Panc1 (cell line): ENCODE measurements around the gene PPT2. TPM values are rescaled to one million over a fixed set of nuclear protein-coding genes. Genes with fewer than 3 reads are reported as not detected.

Experiments used
- ATAC-seq: fragments of 200-7000 bp; cut with Tn5 transposase; 2 replicates; pipeline ENCODE4 v1.9.1; 2020; ENCODE audit warnings: mild to moderate bottlenecking, moderate library complexity
- BruUV-seq: library from RNA; stranded (reverse); fragments of 400-500 nt; replicated peaks from 2 replicates; lab custom pipeline; 2021; lab: Mats Ljungman, UMichigan
- CTCF ChIA-PET: fragments of 300-600 bp; sonication (Branson Sonifier 250); formaldehyde crosslinking; loops from one replicate; lab custom pipeline; 2022; ENCODE audit warnings: antibody characterized with exemption; lab: Charles Lee
- POLR2A ChIA-PET: fragments of 300-600 bp; sonication (Branson Sonifier 250); formaldehyde crosslinking; loops from one replicate; lab custom pipeline; 2022; ENCODE audit warnings: antibody characterized with exemption; lab: Charles Lee
- DNase-seq: peaks from one replicate; pipeline ENCODE4 v3.0.0-alpha.2; 2010; ENCODE audit warnings: low read depth, low spot score
- H3K27ac ChIP-seq: 2 replicates; pipeline ENCODE4 v1.5.1; 2011; ENCODE audit warnings: mild to moderate bottlenecking, low read length, inconsistent platforms
- H3K27me3 ChIP-seq: fragments of 200-500 bp; sonication (Bioruptor generic); 2 replicates; pipeline ENCODE4 v1.6.0; 2014; ENCODE audit warnings: low read length, inconsistent platforms; ENCODE audit not compliant: control insufficient read depth, insufficient read depth
- H3K36me3 ChIP-seq: fragments of 200-500 bp; sonication (Bioruptor generic); 2 replicates; pipeline ENCODE4 v1.5.1; 2014; ENCODE audit warnings: inconsistent platforms, mild to moderate bottlenecking, low read length, moderate library complexity; ENCODE audit not compliant: control insufficient read depth, insufficient read depth
- H3K4me1 ChIP-seq: 2 replicates; pipeline ENCODE4 v1.5.1; 2011; ENCODE audit warnings: inconsistent platforms, mild to moderate bottlenecking, low read length, moderate library complexity; ENCODE audit not compliant: control insufficient read depth, insufficient read depth
- H3K4me3 ChIP-seq, 2 experiments: 2 replicates each; pipeline ENCODE4 v1.5.1; 2011 to 2012; ENCODE audit warnings: low read depth in 2 of 2, low read length in 2 of 2, mild to moderate bottlenecking in 2 of 2, inconsistent platforms in 1 of 2, moderate library complexity in 1 of 2
- H3K9me3 ChIP-seq: fragments of 200-500 bp; sonication (Bioruptor generic); 2 replicates; pipeline ENCODE4 v1.5.1; 2014; ENCODE audit warnings: low read depth, mild to moderate bottlenecking, inconsistent platforms, low read length, moderate library complexity; ENCODE audit not compliant: control insufficient read depth, insufficient read depth
- CTCF ChIP-seq: fragments of 450-650 bp; IDR thresholded peaks from 2 replicates; pipeline ENCODE4 v1.5.1; 2017; ENCODE audit warnings: mild to moderate bottlenecking
- POLR2AphosphoS5 ChIP-seq: IDR thresholded peaks from 2 replicates; pipeline ENCODE4 v1.6.1; 2012; ENCODE audit warnings: mild to moderate bottlenecking, low read depth, low read length, moderate library complexity
- REST ChIP-seq, 2 experiments: IDR thresholded peaks; 2 replicates each; pipeline ENCODE4 v1.6.1; 2011 to 2012; ENCODE audit warnings: low read depth in 2 of 2, control low read depth in 1 of 2, low read length in 1 of 2, mild to moderate bottlenecking in 1 of 2, moderate library complexity in 1 of 2; ENCODE audit not compliant: insufficient read depth in 1 of 2
- SIN3A ChIP-seq: IDR thresholded peaks from 2 replicates; pipeline ENCODE4 v1.6.1; 2012; ENCODE audit warnings: low read depth, mild to moderate bottlenecking, low read length, moderate library complexity, borderline replicate concordance; ENCODE audit not compliant: insufficient read depth
- TCF7L2 ChIP-seq: IDR thresholded peaks from 2 replicates; pipeline ENCODE4 v1.6.1; 2011; ENCODE audit warnings: mild to moderate bottlenecking, low read depth, low read length, inconsistent platforms
- in situ Hi-C: cut with HindIII; loops from 2 replicates; pipeline ENCODE4 v1.10.0; 2016; ENCODE audit warnings: low sequenced_read_pairs, low pct_unique_long_range_greater_than_20kb
- intact Hi-C: fragments of 100-400 bp; cut with micrococcal nuclease; formaldehyde crosslinking; loops from one replicate; pipeline ENCODE4 v1.10.0; 2022; ENCODE audit not compliant: unreplicated experiment
- total RNA-seq: library from RNA; stranded (reverse); gene quantifications from one replicate; pipeline ENCODE4 v1.2.1, GENCODE V29; 2021; ENCODE audit not compliant: unreplicated experiment

PPT2 gene
- total RNA-seq, 1 experiment from 2014 or later = 20.1 TPM

GRCh38 chr6:32170294-32170693 lies 16.4 kb downstream of the PPT2 start:
- BruUV-seq = no TSS peak
- in situ Hi-C loops = no loop called here
- CTCF ChIA-PET = no interaction called here

GRCh38 chr6:32171234-32171633 lies 17.3 kb downstream of the PPT2 start:
- POLR2A ChIA-PET = no interaction called here
- in situ Hi-C loops = no loop called here

More at GRCh38 chr6:32170294-32170693, 16.4 kb downstream of the PPT2 start:
- peaks cover 18% of the 10 kb centered on the region for H3K4me1 ChIP-seq
- POLR2A ChIA-PET = no interaction called here
- ATAC-seq (no peak), DNase-seq (no peak)
- no peaks in the 10 kb centered on the region for H3K27me3 ChIP-seq
- no peak overlapping the region for H3K27ac ChIP-seq
- H3K36me3 ChIP-seq = 0 out of 2 replicates have a peak, but pooled peaks cover 4% of the 10 kb centered on the region
- TF ChIP-seq TCF7L2 (no peak), POLR2AphosphoS5 (no peak), REST (IDR thresholded peaks at IDR 0.05; ENCODE audit: insufficient read depth in 1 of 2, low read depth in 2 of 2, low read length in 1 of 2) (no peak), SIN3A (no peak), CTCF (no peak)
- no peaks in the 10 kb centered on the region for H3K9me3 ChIP-seq
- no peak overlapping the region for H3K4me3 ChIP-seq
- intact Hi-C loops = no loop called here

More at GRCh38 chr6:32171234-32171633, 17.3 kb downstream of the PPT2 start:
- peaks cover 21% of the 10 kb centered on the region for H3K4me1 ChIP-seq
- no peak overlapping the region for H3K27ac ChIP-seq
- no peak overlapping the region for H3K4me3 ChIP-seq
- TF ChIP-seq POLR2AphosphoS5 (no peak), SIN3A (no peak), CTCF (no peak), TCF7L2 (no peak), REST (IDR thresholded peaks at IDR 0.05; ENCODE audit: insufficient read depth in 1 of 2, low read depth in 2 of 2, low read length in 1 of 2) (no peak)
- H3K36me3 ChIP-seq = 0 out of 2 replicates have a peak, but pooled peaks cover 4% of the 10 kb centered on the region
- no peaks in the 10 kb centered on the region for H3K9me3 ChIP-seq
- H3K27me3 ChIP-seq = no peaks in the 10 kb centered on the region
- ATAC-seq (no peak), DNase-seq (no peak)
- CTCF ChIA-PET = no interaction called here
- intact Hi-C loops = no loop called here
- no TSS peak for BruUV-seq
